Spinal cord (tissue), 10 donors: ENCODE data around the gene POLR3G. TPM values are rescaled to one million over a fixed set of nuclear protein-coding genes. Genes with fewer than 3 reads are reported as not detected.

Experiments
- DNase-seq, 6 donors: peaks; one replicate each; pipeline versions ENCODE4 v3.0.0 to v3.0.0-alpha.2; 2013 to 2015; ENCODE audit warnings: low spot score in 6 of 6, low read depth in 4 of 6
- H3K27ac ChIP-seq: one replicate; pipeline ENCODE4 v1.5.1; 2013; ENCODE audit warnings: low read depth, low read length, control low read depth
- H3K27me3 ChIP-seq: one replicate; pipeline ENCODE4 v1.6.1; 2013; ENCODE audit warnings: low read length; ENCODE audit not compliant: control insufficient read depth, insufficient read depth
- H3K36me3 ChIP-seq: one replicate; pipeline ENCODE4 v1.6.1; 2013; ENCODE audit warnings: low read length; ENCODE audit not compliant: control insufficient read depth, insufficient read depth
- H3K4me1 ChIP-seq: one replicate; pipeline ENCODE4 v1.6.1; 2013; ENCODE audit warnings: low read length; ENCODE audit not compliant: control insufficient read depth, insufficient read depth
- H3K4me3 ChIP-seq: one replicate; pipeline ENCODE4 v1.5.1; 2013; ENCODE audit warnings: low read depth, low read length, control low read depth
- H3K9me3 ChIP-seq: one replicate; pipeline ENCODE4 v1.6.1; 2013; ENCODE audit warnings: low read length; ENCODE audit not compliant: control insufficient read depth, insufficient read depth
- WGBS: methylation state at CpG from one replicate; pipeline ENCODE4 v1.1.5; 2013; ENCODE audit warnings: missing lambda C conversion rate; ENCODE audit not compliant: insufficient coverage; 5-methylcytosine and 5-hydroxymethylcytosine counted together
- polyA plus RNA-seq, 2 donors: library from polyadenylated mRNA; unstranded; fragments of 120-200 nt; gene quantifications; one replicate each; pipeline ENCODE4 v1.2.1, GENCODE V29; 2013; ENCODE audit not compliant: insufficient read length in 2 of 2
- total RNA-seq, 2 donors: library from RNA; depleted of rRNA in 1 of 2; stranded (reverse); fragments of 120-200 nt in 1 of 2; fragments of >200 nt in 1 of 2; gene quantifications; one replicate each; pipeline versions ENCODE4 v1.2.3 to v1.2.4, GENCODE V29; 2013 to 2014
- donor health status: healthy.

The POLR3G gene
- total and polyA plus RNA-seq, 4 donors: 3.0 to 6.1 (median 4.2) TPM

DNA sequence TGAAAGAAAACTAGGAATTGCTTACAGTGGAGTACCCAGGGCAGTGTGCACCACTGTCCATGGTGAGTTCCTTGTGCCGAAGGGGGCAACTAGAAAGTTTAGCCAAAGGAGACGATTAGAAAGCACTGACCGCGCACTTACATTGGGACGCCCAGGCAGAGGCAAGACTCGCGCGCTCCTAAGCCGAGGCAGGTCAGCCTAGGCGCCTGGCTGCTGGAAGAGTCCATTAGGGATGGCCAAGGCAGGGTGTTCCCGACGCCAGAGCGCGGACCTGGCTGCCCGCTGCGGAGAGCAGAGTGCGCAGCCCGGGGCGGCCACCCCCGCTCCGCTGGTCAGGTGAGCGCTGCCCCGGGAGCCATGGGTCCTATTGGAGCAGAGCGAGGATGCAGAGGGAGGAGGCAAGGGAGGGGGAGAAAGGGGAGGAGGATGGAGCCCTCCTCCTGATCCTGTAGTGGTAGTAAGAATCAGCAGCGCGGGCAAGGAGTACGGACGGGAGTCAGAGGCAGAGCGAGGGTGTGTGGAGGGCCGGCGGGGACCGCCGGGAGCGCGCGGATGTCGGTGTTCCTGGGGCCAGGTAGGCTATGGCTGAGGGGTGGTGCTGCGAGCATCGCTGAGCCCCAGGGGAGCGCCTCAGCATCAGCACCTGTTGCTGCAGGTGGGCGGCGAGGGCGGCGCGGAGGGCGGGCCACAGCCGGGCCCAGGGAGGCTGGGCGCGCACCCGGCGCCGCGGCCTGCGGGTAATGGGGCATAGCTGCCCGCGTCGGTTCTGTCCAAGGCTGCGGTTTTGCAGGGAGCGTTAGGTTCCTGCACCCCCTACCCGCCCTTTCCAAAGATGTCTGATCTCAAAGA is 83.9 kb downstream of the POLR3G start, which contains the start of gene ADGRV1:
Gene ADGRV1, plus strand, starts transcription at position 454 of the 849 bp plus-strand sequence. Its CDS starts 99 bp downstream, at position 553.
- no peaks in the 10 kb centered on the region for H3K9me3 ChIP-seq
- peak within 1 kb of the TSS; percentile 59 for H3K4me3 ChIP-seq
- H3K27ac ChIP-seq: peak within 1 kb of the TSS; percentile 63
- WGBS: 0% methylated on average over 54 of the region's 60 CpGs
- H3K36me3 ChIP-seq: no peaks in the 10 kb centered on the region
- peaks cover 10% of the 10 kb centered on the region for H3K4me1 ChIP-seq
- peak; percentile 65 to 96 (median 72) for DNase-seq
- peaks cover 11% of the 10 kb centered on the region for H3K27me3 ChIP-seq

DNA sequence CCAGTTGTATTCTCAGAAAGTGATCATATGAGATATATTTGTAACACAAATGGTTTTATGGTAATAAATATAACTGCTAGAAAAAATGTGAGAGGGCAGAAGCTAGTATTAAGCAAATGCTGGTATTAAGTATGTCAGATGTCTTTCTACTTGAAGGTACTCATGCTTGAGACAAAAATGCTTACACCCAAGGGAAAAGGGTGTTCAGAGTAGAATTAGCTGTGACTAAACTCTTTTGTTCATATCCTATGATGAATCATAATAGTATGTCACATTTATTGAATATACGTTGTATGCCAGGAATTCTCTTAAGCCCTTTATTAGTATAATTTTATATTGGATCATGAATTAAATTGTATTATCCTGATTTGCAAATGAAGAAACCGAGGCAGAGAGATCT is 86.1 kb downstream of the POLR3G start:
- Histone ChIP-seq H3K36me3 (no peaks in the 10 kb centered on the region), H3K4me1 (peaks cover 10% of the 10 kb centered on the region), H3K9me3 (no peaks in the 10 kb centered on the region), H3K4me3 (no peak overlapping the region), H3K27ac (no peak overlapping the region), H3K27me3 (peaks cover 11% of the 10 kb centered on the region)
- DNase-seq: peak in 1 of 6 donors; percentile 5
- no CpG with 5 or more reads among the region's 2 CpGs for WGBS

DNA sequence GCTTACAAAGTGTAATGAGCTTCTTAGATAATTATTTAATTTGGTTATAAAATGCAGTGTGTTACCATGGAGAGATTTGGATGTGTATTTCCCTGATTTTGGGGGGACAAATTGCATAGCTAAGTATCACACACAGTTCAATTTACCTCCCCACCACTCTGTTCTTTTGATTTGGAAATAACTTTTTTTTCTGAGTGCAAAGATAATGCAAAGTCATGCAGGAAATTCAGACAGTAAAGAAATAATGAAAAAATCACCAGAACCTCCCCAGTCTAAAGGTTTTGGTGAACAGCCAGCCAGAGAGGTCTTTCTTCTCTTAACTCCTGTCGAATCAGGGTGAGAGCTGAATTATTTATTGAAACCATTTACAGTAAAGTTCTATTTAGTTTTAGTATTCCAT is 87.1 kb downstream of the POLR3G start:
- Histone ChIP-seq H3K27ac (no peak overlapping the region), H3K9me3 (no peaks in the 10 kb centered on the region), H3K27me3 (peaks cover 11% of the 10 kb centered on the region), H3K4me3 (no peak overlapping the region), H3K4me1 (peaks cover 10% of the 10 kb centered on the region), H3K36me3 (no peaks in the 10 kb centered on the region)
- DNase-seq: peak in 1 of 6 donors; percentile 4
- WGBS: no CpG with 5 or more reads among the region's 1 CpG

DNA sequence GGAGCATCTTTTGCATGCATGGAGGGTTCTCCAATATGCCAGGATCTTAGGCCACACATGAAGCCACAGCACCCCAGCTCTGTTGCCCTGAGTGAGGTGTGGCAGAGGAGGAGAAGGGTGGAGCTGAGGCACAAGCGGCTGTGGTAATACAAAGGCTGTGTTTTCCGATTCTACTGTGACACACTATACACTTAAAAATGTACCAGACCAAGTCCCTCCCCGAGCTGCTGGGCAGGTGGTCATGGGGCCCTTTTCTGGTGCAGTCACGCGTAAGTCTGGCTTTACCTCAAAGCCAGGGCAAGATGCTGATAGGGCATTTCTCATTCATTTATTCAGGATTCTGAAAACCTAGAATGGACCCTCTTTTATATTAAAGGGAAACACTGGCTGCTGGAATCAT is 87.7 kb downstream of the POLR3G start:
- WGBS: 17% methylated on average over 2 of the region's 5 CpGs
- peak in 2 of 6 donors; percentile 43 to 74 for DNase-seq
- Histone ChIP-seq H3K36me3 (no peaks in the 10 kb centered on the region), H3K4me3 (no peak overlapping the region), H3K9me3 (no peaks in the 10 kb centered on the region), H3K4me1 (peaks cover 10% of the 10 kb centered on the region), H3K27ac (peak overlapping the region; percentile 37), H3K27me3 (peaks cover 11% of the 10 kb centered on the region)

DNA sequence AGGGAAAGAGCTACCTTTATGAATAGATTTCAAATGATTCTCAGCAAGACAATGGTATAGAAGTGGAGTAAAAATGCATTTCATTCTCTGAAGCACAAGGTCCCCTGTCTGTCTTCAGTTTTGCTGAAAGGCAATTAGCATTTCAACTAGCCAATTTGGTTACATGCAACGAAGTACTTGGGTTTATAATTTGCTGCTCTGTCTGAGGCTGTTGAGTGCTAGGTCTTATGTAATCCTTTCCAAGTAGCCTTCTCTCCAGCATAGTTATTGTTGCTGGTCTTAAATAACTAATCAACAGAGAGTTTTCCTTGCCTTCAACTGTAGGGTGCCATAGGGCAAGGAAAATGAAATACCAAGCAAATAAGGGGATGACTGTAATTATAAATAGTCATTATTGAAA is 88.4 kb downstream of the POLR3G start:
- 40% methylated on average over 1 of the region's 1 CpG for WGBS
- DNase-seq: peak in 2 of 6 donors; percentile 36 to 80
- H3K9me3 ChIP-seq: no peaks in the 10 kb centered on the region
- no peak overlapping the region for H3K27ac ChIP-seq
- peaks cover 10% of the 10 kb centered on the region for H3K4me1 ChIP-seq
- no peak overlapping the region for H3K4me3 ChIP-seq
- no peaks in the 10 kb centered on the region for H3K36me3 ChIP-seq
- H3K27me3 ChIP-seq: peaks cover 7% of the 10 kb centered on the region

Other genes with a start within 250 kb of the POLR3G start
- 10 to 100 TPM; 21.2 to 61.1 TPM for gene CETN3, start 65.1 kb upstream of the POLR3G start, total RNA-seq
- 10 to 100 TPM; 35.7 to 40.6 TPM for gene CETN3, start 65.1 kb upstream of the POLR3G start, polyA plus RNA-seq
- 10 to 100 TPM in 1 of 2 donors, 1 to 10 TPM in 1; 7.4 to 33.9 TPM for gene MBLAC2, start 93 bp upstream of the POLR3G start, total RNA-seq
- gene MBLAC2, start 93 bp upstream of the POLR3G start, polyA plus RNA-seq: 10 to 100 TPM; 17.4 to 23.3 TPM
- gene LYSMD3, start 54.7 kb downstream of the POLR3G start, total RNA-seq: 10 to 100 TPM; 13.7 to 26.8 TPM
- 10 to 100 TPM; 11.5 to 14.0 TPM for gene LYSMD3, start 54.7 kb downstream of the POLR3G start, polyA plus RNA-seq
- 100 to 1,000 TPM; 114 to 180 TPM for gene ADGRV1, start 83.9 kb downstream of the POLR3G start, total RNA-seq
- gene ADGRV1, start 83.9 kb downstream of the POLR3G start, polyA plus RNA-seq: 100 to 1,000 TPM in 1 of 2 donors, 10 to 100 TPM in 1; 72.0 to 101 TPM